T-cell (primary cell): Measurements from ENCODE around the gene UBE2K. TPM values are rescaled to one million over a fixed set of nuclear protein-coding genes. Genes with fewer than 3 reads are reported as not detected.
A peak's percentile ranks its signal among the peaks of the same experiment; 100 is the strongest.

Experiments
- ATAC-seq, 4 experiments: fragments of 200-7000 bp in 3 of 4; fragments of 150-1000 bp in 1 of 4; cut with Tn5 transposase; replicated peaks in 1 of 4; 1 replicate in 3 of 4; 2 replicates in 1 of 4; pipeline ENCODE4 v1.10.0; 2021; ENCODE audit warnings: moderate library complexity in 3 of 4, mild to moderate bottlenecking in 2 of 4, moderate number of reproducible peaks in 1 of 4
- CTCF ChIA-PET, 2 donors: fragments of 300-600 bp; sonication (Branson Sonifier 250); formaldehyde crosslinking; loops; one replicate each; lab custom pipeline; 2022; ENCODE audit warnings: antibody characterized with exemption in 2 of 2; lab: Charles Lee
- POLR2A ChIA-PET, 2 donors: fragments of 300-600 bp; sonication (Branson Sonifier 250); formaldehyde crosslinking; loops; one replicate each; lab custom pipeline; 2022; ENCODE audit warnings: antibody characterized with exemption in 2 of 2; lab: Charles Lee
- DNase-seq, 35 experiments: peaks; one replicate each; pipeline versions ENCODE4 v3.0.0 to v3.0.0-alpha.2; 2013 to 2023
- H3K27ac ChIP-seq: one replicate; pipeline ENCODE4 v1.5.1; 2013; ENCODE audit warnings: low read length
- H3K27me3 ChIP-seq, 2 experiments: replicated peaks in 1 of 2; 1 replicate in 1 of 2; 2 replicates in 1 of 2; pipeline versions ENCODE4 v1.6.1 to v1.7.0; 2013; ENCODE audit warnings: low read length in 1 of 2, mixed read lengths in 1 of 2; ENCODE audit not compliant: control insufficient read depth in 2 of 2, insufficient read depth in 2 of 2; ENCODE audit errors: extremely low read depth in 1 of 2
- H3K36me3 ChIP-seq, 2 donors: 1 replicate in 1 of 2; 2 replicates in 1 of 2; pipeline versions ENCODE4 v1.6.1 to v1.7.0; 2013; ENCODE audit warnings: low read length in 1 of 2; ENCODE audit not compliant: control insufficient read depth in 2 of 2, insufficient read depth in 1 of 2; ENCODE audit errors: extremely low read depth in 1 of 2
- H3K4me1 ChIP-seq, 2 experiments: 1 replicate in 1 of 2; 2 replicates in 1 of 2; pipeline versions ENCODE4 v1.6.1 to v1.7.0; 2013; ENCODE audit warnings: low read length in 2 of 2, mixed read lengths in 1 of 2; ENCODE audit not compliant: insufficient read depth in 2 of 2, control insufficient read depth in 1 of 2; ENCODE audit errors: extremely low read depth in 1 of 2
- H3K4me3 ChIP-seq, 2 donors: 1 replicate in 1 of 2; 2 replicates in 1 of 2; pipeline versions ENCODE4 v1.5.1 to v1.7.0; 2013; ENCODE audit warnings: mild to moderate bottlenecking in 2 of 2, low read length in 1 of 2, moderate library complexity in 1 of 2; ENCODE audit not compliant: control insufficient read depth in 1 of 2; ENCODE audit errors: extremely low read depth in 1 of 2
- H3K9me3 ChIP-seq: 2 replicates; pipeline ENCODE4 v1.7.0; 2013
- H3K27ac Mint-ChIP-seq, 2 donors: one replicate each; pipeline ENCODE4 v1.8.0; 2020 to 2021; ENCODE audit warnings: mild to moderate bottlenecking in 2 of 2, mixed read lengths in 2 of 2
- H3K27me3 Mint-ChIP-seq, 2 donors: one replicate each; pipeline ENCODE4 v1.8.0; 2021 to 2022; ENCODE audit warnings: mixed read lengths in 2 of 2
- H3K36me3 Mint-ChIP-seq: one replicate; pipeline ENCODE4 v1.8.0; 2021; ENCODE audit warnings: mixed read lengths
- H3K4me1 Mint-ChIP-seq, 3 donors: one replicate each; pipeline ENCODE4 v1.8.0; 2020 to 2022; ENCODE audit warnings: mixed read lengths in 3 of 3, mild to moderate bottlenecking in 1 of 3
- H3K4me3 Mint-ChIP-seq, 3 donors: one replicate each; pipeline ENCODE4 v1.8.0; 2020 to 2022; ENCODE audit warnings: mild to moderate bottlenecking in 3 of 3, mixed read lengths in 3 of 3, moderate library complexity in 3 of 3
- H3K9me3 Mint-ChIP-seq, 3 donors: one replicate each; pipeline ENCODE4 v1.8.0; 2020 to 2022; ENCODE audit warnings: mixed read lengths in 3 of 3
- WGBS: methylation state at CpG from one replicate; pipeline ENCODE4 v1.1.5; 2013; ENCODE audit warnings: missing lambda C conversion rate; ENCODE audit not compliant: insufficient coverage; 5-methylcytosine and 5-hydroxymethylcytosine counted together
- total RNA-seq, 35 experiments: library from RNA in 6 of 35; stranded (reverse) in 6 of 35; fragments of 120-200 nt in 1 of 35; gene quantifications; one replicate each; pipeline versions ENCODE4 v1.2.1 to v1.2.4 and lab custom pipeline; 2013 to 2026

Gene UBE2K
- total RNA-seq, 5 donors from 2014 or later (not counting 1 experiment from before 2014, with no cell fraction given): 32.5 to 46.9 (median 44.0) TPM

DNA sequence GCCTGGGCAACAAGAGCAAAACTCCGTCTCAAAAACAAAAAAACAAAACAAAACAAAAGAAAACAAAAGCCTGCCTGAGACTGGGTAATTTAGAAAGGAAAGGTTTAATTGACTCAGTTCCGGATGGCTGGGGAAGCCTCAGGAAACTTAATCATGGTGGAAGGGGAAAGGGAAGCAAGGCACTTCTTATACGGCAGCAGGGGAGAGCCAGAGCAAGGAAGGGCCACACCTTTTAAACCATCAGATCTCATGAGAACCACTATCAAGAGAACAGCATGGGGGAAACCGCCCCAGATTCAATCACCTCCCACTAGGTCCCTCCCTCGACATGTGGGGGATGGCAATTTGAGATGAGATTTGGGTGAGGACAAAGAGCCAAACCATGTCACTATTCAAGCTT is 122.2 kb downstream of the UBE2K start:
- H3K4me1 ChIP-seq: no peaks in the 10 kb centered on the region
- H3K4me3 ChIP-seq: no peak overlapping the region
- no peaks in the 10 kb centered on the region for H3K27me3 ChIP-seq
- Mint-ChIP-seq H3K27ac (peak overlapping the region in 1 of 2 donors; percentile 63), H3K4me3 (no peak overlapping the region), H3K36me3 (peaks cover 23% of the 10 kb centered on the region), H3K9me3 (no peaks in the 10 kb centered on the region), H3K4me1 (no peaks in the 10 kb centered on the region), H3K27me3 (no peaks in the 10 kb centered on the region)
- 100% methylated on average over 1 of the region's 5 CpGs for WGBS
- ChIA-PET CTCF (no interaction called here), POLR2A (interaction anchor here in 1 of 2 donors (0.5 kb wide), 1 partner anchor 11 kb away, joined by 3 read pairs; no protein-coding TSS in a partner anchor)
- H3K9me3 ChIP-seq: no peaks in the 10 kb centered on the region
- H3K27ac ChIP-seq: no peak overlapping the region
- DNase-seq (no peak), ATAC-seq (no peak)
- H3K36me3 ChIP-seq: peaks cover 2 to 10% of the 10 kb centered on the region in 2 donors

DNA sequence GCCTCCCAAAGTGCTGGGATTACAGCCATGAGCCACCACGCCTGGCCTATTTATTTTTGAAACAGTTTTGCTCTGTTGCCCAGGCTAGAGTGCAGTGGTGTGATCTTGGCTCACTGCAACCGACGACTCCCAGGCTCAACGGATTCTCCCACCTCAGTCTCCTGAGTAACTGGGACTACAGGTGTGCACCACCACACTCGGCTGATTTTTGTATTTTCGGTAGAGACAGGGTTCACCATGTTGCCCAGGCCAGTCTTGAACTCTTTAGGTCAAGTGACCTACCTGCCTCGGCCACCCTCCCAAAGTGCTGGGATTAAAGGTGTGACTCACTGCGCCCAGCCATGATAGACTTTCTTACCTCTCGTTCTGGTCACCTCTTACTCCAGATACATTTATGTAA is 124.0 kb downstream of the UBE2K start:
- 92% methylated on average over 7 of the region's 9 CpGs for WGBS
- ATAC-seq (no peak), DNase-seq (no peak)
- H3K27ac Mint-ChIP-seq: peak overlapping the region in 1 of 2 donors; percentile 52
- Histone ChIP-seq H3K4me1 (no peaks in the 10 kb centered on the region), H3K9me3 (no peaks in the 10 kb centered on the region), H3K27me3 (no peaks in the 10 kb centered on the region), H3K4me3 (no peak overlapping the region), H3K27ac (no peak overlapping the region), H3K36me3 (peaks cover 2 to 19% of the 10 kb centered on the region in 2 donors)
- peaks cover 23% of the 10 kb centered on the region for H3K36me3 Mint-ChIP-seq
- ChIA-PET CTCF (no interaction called here), POLR2A (no interaction called here)
- H3K4me1 Mint-ChIP-seq: no peaks in the 10 kb centered on the region
- H3K9me3 Mint-ChIP-seq: no peaks in the 10 kb centered on the region
- no peak overlapping the region for H3K4me3 Mint-ChIP-seq
- H3K27me3 Mint-ChIP-seq: no peaks in the 10 kb centered on the region

DNA sequence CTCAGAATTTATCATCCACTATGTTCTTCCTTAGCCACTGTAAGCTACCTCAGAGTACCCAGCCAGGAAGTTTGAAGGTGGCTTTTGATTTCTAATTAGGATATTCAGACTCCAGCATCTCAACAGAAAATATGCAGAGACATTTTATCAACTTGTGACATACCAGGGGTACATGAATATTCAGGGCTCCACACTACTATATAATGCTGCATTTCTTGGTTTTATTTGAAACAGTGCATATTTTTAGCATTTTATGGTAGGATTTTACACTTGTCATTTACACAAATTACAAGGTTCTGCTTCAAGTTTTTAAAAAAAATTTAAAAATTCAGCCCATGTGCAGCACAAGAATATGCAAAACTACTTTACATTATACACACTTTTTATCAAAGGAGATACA is 124.7 kb downstream of the UBE2K start:
- Histone ChIP-seq H3K9me3 (no peaks in the 10 kb centered on the region), H3K27ac (no peak overlapping the region), H3K4me3 (no peak overlapping the region), H3K4me1 (no peaks in the 10 kb centered on the region), H3K27me3 (no peaks in the 10 kb centered on the region), H3K36me3 (peaks cover 2 to 25% of the 10 kb centered on the region in 2 donors)
- H3K9me3 Mint-ChIP-seq: no peaks in the 10 kb centered on the region
- H3K27me3 Mint-ChIP-seq: no peaks in the 10 kb centered on the region
- DNase-seq (no peak), ATAC-seq (no peak)
- no peaks in the 10 kb centered on the region for H3K4me1 Mint-ChIP-seq
- no peak overlapping the region for H3K27ac Mint-ChIP-seq
- ChIA-PET POLR2A (interaction anchor here in 1 of 2 donors (0.7 kb wide), 1 partner anchor 687 kb away, joined by 3 read pairs; no protein-coding TSS in a partner anchor), CTCF (no interaction called here)
- no peak overlapping the region for H3K4me3 Mint-ChIP-seq
- peaks cover 27% of the 10 kb centered on the region for H3K36me3 Mint-ChIP-seq

DNA sequence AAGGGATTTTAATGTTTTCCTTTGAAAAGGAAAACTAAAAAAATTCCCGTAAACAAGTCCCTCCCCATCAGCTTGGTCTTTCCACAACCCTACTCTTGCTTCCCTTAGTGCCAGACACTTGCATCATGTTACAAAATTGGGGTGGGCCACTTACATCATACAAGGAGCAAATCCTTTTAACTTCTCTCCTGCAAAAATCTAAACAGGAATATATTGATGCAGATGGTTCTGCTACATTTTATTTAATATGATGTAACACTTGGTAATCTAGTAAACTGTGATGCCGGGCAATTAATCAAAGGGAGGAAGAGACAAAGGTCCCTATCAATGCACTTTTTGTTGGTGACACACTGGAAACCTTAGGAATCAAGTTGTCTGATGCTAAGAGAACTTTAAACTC is 125.3 kb downstream of the UBE2K start:
- Mint-ChIP-seq H3K9me3 (no peaks in the 10 kb centered on the region), H3K36me3 (peaks cover 30% of the 10 kb centered on the region), H3K4me1 (no peaks in the 10 kb centered on the region), H3K27me3 (no peaks in the 10 kb centered on the region), H3K27ac (no peak overlapping the region), H3K4me3 (no peak overlapping the region)
- CTCF ChIA-PET: no interaction called here
- no CpG with 5 or more reads among the region's 2 CpGs for WGBS
- Histone ChIP-seq H3K4me3 (no peak overlapping the region), H3K27ac (no peak overlapping the region), H3K27me3 (no peaks in the 10 kb centered on the region), H3K4me1 (no peaks in the 10 kb centered on the region), H3K9me3 (no peaks in the 10 kb centered on the region), H3K36me3 (peaks cover 2 to 31% of the 10 kb centered on the region in 2 donors)
- ATAC-seq (no peak), DNase-seq (no peak)
- POLR2A ChIA-PET: interaction anchor here in 1 of 2 donors (0.7 kb wide), 1 partner anchor 687 kb away, joined by 3 read pairs; no protein-coding TSS in a partner anchor

DNA sequence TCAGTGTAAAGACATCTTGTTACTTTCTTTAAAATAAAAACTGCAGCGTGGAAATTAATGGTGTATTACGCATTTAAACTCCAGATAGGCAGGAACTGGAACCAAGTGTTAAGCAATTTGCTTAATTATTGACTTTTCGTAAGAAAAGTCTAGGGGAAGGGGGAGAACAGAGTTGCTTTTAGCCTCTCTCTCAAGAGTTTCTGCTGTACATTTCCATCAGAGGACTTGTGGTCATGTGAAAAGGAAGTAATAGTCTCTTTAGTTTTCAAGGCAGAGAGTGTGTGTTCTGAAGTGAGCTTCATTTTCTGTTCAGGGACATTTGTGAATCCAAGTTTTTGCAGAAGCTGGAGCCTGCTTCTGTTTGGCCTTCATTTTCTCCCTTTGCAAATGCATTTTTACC is 127.2 kb downstream of the UBE2K start:
- CTCF ChIA-PET: no interaction called here

DNA sequence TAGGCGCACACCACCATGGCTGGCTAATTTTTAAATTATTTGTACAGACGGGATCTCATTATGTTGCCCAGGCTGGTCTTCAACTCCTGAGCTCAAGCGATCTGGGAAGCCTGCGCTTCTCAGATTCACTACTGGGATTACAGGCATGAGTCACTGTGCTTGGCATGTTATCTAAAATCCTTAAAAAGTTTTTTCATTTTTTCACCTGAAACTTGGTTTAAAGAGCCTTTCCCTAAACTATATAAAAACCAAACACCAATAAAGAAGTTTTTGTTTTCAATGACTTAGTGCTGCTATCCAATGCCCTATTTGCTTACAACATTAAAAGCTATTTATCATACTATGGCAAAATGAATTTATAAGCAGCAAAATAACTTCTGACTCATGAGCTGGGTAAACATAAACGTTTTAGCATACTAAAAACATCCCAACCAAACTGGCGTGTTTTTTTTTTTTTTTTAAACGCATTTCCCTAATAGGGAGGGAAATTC is 127.8 kb downstream of the UBE2K start:
- 96% methylated on average over 4 of the region's 7 CpGs for WGBS
- Histone ChIP-seq H3K9me3 (no peaks in the 10 kb centered on the region), H3K4me3 (no peak overlapping the region), H3K27ac (no peak overlapping the region), H3K36me3 (peaks cover 3 to 51% of the 10 kb centered on the region in 2 donors), H3K4me1 (no peaks in the 10 kb centered on the region), H3K27me3 (no peaks in the 10 kb centered on the region)
- Mint-ChIP-seq H3K9me3 (no peaks in the 10 kb centered on the region), H3K27me3 (no peaks in the 10 kb centered on the region), H3K36me3 (peaks cover 43% of the 10 kb centered on the region), H3K4me3 (no peak overlapping the region), H3K4me1 (no peaks in the 10 kb centered on the region), H3K27ac (no peak overlapping the region)
- ChIA-PET CTCF (interaction anchor here in 1 of 2 donors (0.7 kb wide), 1 partner anchor 27 kb away, joined by 3 read pairs; no protein-coding TSS in a partner anchor), POLR2A (interaction anchor here in 1 of 2 donors (0.6 kb wide), 1 partner anchor 426 kb away, joined by 3 read pairs; no protein-coding TSS in a partner anchor)
- ATAC-seq (no peak), DNase-seq (no peak)

More for the DNA sequence above, 127.2 kb downstream of the UBE2K start:
- Histone ChIP-seq H3K9me3 (no peaks in the 10 kb centered on the region), H3K36me3 (peaks cover 2 to 46% of the 10 kb centered on the region in 2 donors), H3K27ac (no peak overlapping the region), H3K27me3 (no peaks in the 10 kb centered on the region), H3K4me3 (no peak overlapping the region), H3K4me1 (no peaks in the 10 kb centered on the region)
- 100% methylated on average over 3 of the region's 3 CpGs for WGBS
- ATAC-seq (no peak), DNase-seq (no peak)
- no peak overlapping the region for H3K4me3 Mint-ChIP-seq
- POLR2A ChIA-PET: no interaction called here
- no peaks in the 10 kb centered on the region for H3K27me3 Mint-ChIP-seq
- no peaks in the 10 kb centered on the region for H3K4me1 Mint-ChIP-seq
- H3K36me3 Mint-ChIP-seq: peaks cover 39% of the 10 kb centered on the region
- H3K9me3 Mint-ChIP-seq: no peaks in the 10 kb centered on the region
- no peak overlapping the region for H3K27ac Mint-ChIP-seq
